KMS-11 (cell line): ENCODE results near the gene UTS2.

Experiments
- H2AFZ ChIP-seq: fragments of 200-600 bp; sonication (generic); 2 replicates; pipeline ENCODE4 v1.6.1; 2016; ENCODE audit warnings: antibody characterized with exemption, mixed run types, low read depth
- H3K27ac ChIP-seq: fragments of 200-600 bp; sonication (generic); 2 replicates; pipeline ENCODE4 v1.6.1; 2016; ENCODE audit warnings: mild to moderate bottlenecking, mixed run types
- H3K27me3 ChIP-seq: fragments of 200-600 bp; sonication (generic); 2 replicates; pipeline ENCODE4 v1.6.1; 2017; ENCODE audit warnings: mild to moderate bottlenecking, low read depth, mixed run types, moderate library complexity; ENCODE audit not compliant: insufficient read depth
- H3K36me3 ChIP-seq: fragments of 200-600 bp; sonication (generic); 2 replicates; pipeline ENCODE4 v1.6.1; 2017; ENCODE audit warnings: mild to moderate bottlenecking, mixed run types; ENCODE audit not compliant: insufficient read depth
- H3K4me1 ChIP-seq: fragments of 200-600 bp; sonication (generic); 2 replicates; pipeline ENCODE4 v1.6.1; 2016; ENCODE audit warnings: mild to moderate bottlenecking, low read depth, mixed run types; ENCODE audit not compliant: poor library complexity, severe bottlenecking
- H3K4me2 ChIP-seq: fragments of 200-600 bp; sonication (generic); 2 replicates; pipeline ENCODE4 v1.7.0; 2016; ENCODE audit warnings: mild to moderate bottlenecking, mixed run types
- H3K4me3 ChIP-seq: fragments of 200-600 bp; sonication (generic); IDR thresholded peaks from 2 replicates; pipeline ENCODE4 v1.6.1; 2017; ENCODE audit warnings: low read depth, low read length, mixed read lengths; ENCODE audit not compliant: insufficient read depth
- H3K79me2 ChIP-seq: fragments of 200-600 bp; sonication (generic); 2 replicates; pipeline ENCODE4 v1.6.1; 2016; ENCODE audit warnings: low read depth, mixed run types; ENCODE audit not compliant: insufficient read depth
- H3K9ac ChIP-seq: fragments of 200-600 bp; sonication (generic); 2 replicates; pipeline ENCODE4 v1.6.1; 2016; ENCODE audit warnings: mild to moderate bottlenecking, mixed run types
- H4K20me1 ChIP-seq: fragments of 200-600 bp; sonication (generic); 2 replicates; pipeline ENCODE4 v1.6.1; 2016; ENCODE audit warnings: mild to moderate bottlenecking, mixed run types; ENCODE audit not compliant: insufficient read depth
- CTCF ChIP-seq: fragments of 200-600 bp; sonication (generic); conservative IDR thresholded peaks from 2 replicates; pipeline ENCODE4 v1.6.1; 2017; ENCODE audit warnings: low read depth, mild to moderate bottlenecking, antibody characterized with exemption, low read length, moderate library complexity, mixed read lengths

UTS2 gene

GRCh38 chr1:7886405-7886745 lies 33.5 kb upstream of the UTS2 start:
- TF ChIP-seq CTCF, result no peak
- no peak overlapping the region for H3K4me3 ChIP-seq

GRCh38 chr1:7885513-7886404 lies 32.9 kb upstream of the UTS2 start:
- no peak overlapping the region for H2AFZ ChIP-seq
- H3K9ac ChIP-seq, result no peak overlapping the region
- no peaks in the 10 kb centered on the region for H3K79me2 ChIP-seq
- no peaks in the 10 kb centered on the region for H3K36me3 ChIP-seq
- H4K20me1 ChIP-seq, result no peaks in the 10 kb centered on the region
- no peak overlapping the region for H3K4me2 ChIP-seq
- H3K27ac ChIP-seq, result no peak overlapping the region
- H3K27me3 ChIP-seq, result no peaks in the 10 kb centered on the region
- H3K4me1 ChIP-seq, result no peaks in the 10 kb centered on the region
- no peak overlapping the region for H3K4me3 ChIP-seq
- TF ChIP-seq CTCF, result no peak

More at GRCh38 chr1:7886405-7886745, 33.5 kb upstream of the UTS2 start:
- Histone ChIP-seq H3K9ac (no peak overlapping the region), H3K27ac (no peak overlapping the region), H3K4me2 (no peak overlapping the region), H3K79me2 (no peaks in the 10 kb centered on the region), H3K36me3 (no peaks in the 10 kb centered on the region), H4K20me1 (no peaks in the 10 kb centered on the region), H3K27me3 (no peaks in the 10 kb centered on the region), H3K4me1 (no peaks in the 10 kb centered on the region), H2AFZ (no peak overlapping the region)

- Histone ChIP-seq H3K4me1 (no peaks in the 10 kb centered on the region), H3K36me3 (no peaks in the 10 kb centered on the region), H3K4me3 (no peak overlapping the region), H3K9ac (no peak overlapping the region), H2AFZ (no peak overlapping the region), H3K79me2 (no peaks in the 10 kb centered on the region), H3K4me2 (no peak overlapping the region), H4K20me1 (no peaks in the 10 kb centered on the region), H3K27me3 (no peaks in the 10 kb centered on the region), H3K27ac (no peak overlapping the region)
- TF ChIP-seq CTCF, result no peak
Measured at GRCh38 chr1:7884757-7885156, 31.9 kb upstream of the UTS2 start.

DNA sequence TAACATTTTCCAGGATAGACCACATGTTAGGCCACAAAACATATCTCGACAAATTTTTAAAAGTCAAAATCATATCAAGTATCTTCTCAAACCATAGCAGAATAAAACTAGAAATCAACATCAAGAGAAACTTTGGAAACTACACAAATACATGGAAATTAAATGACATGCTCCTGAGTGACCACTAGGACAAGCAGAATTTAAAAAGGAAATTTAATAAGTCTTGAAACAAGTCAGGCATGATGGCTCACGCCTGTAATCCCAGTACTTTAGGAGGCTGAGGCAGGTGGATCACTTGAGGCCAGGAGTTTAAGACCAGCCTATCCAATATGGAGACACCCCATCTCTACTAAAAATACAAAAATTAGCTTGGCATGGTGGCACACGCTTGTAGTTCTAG lies 26.4 kb upstream of the UTS2 start:
- Histone ChIP-seq H3K4me2 (no peak overlapping the region), H4K20me1 (no peaks in the 10 kb centered on the region), H3K4me1 (no peaks in the 10 kb centered on the region), H3K9ac (no peak overlapping the region), H2AFZ (no peak overlapping the region), H3K36me3 (no peaks in the 10 kb centered on the region), H3K79me2 (no peaks in the 10 kb centered on the region), H3K4me3 (no peak overlapping the region), H3K27ac (no peak overlapping the region), H3K27me3 (no peaks in the 10 kb centered on the region)
- TF ChIP-seq CTCF, result no peak
